ENCODE measurements around the gene RPRD2.

Gene RPRD2

GRCh38 chr1:150505431-150505830 is 141.5 kb downstream of the RPRD2 start:
- no peak for TF ChIP-seq GATA1 (IDR thresholded peaks at IDR 0.05; ENCODE audit: low read depth, low read length)
- TF ChIP-seq POLR2A (IDR thresholded peaks at IDR 0.05; ENCODE audit: low read length): no peak
- DNase-seq: no peak

GRCh38 chr1:150507912-150508864 is 144.2 kb downstream of the RPRD2 start, which contains the start of gene ECM1:
TSS of gene ECM1 (plus strand) at chr1:150508109. CDS start at chr1:150508210, 101 bp downstream.
- TF ChIP-seq GATA1 (IDR thresholded peaks at IDR 0.05; ENCODE audit: low read depth, low read length) (no peak), POLR2A (IDR thresholded peaks at IDR 0.05; ENCODE audit: low read length) (peak; percentile 12)
- peak in 1 of 2 experiments; percentile 61 for DNase-seq

- DNase-seq: no peak
- TF ChIP-seq POLR2A (IDR thresholded peaks at IDR 0.05; ENCODE audit: low read length) (no peak), GATA1 (IDR thresholded peaks at IDR 0.05; ENCODE audit: low read depth, low read length) (no peak)
These were observed 145.0 kb downstream of the RPRD2 start for GRCh38 chr1:150508982-150509381.

GRCh38 chr1:150511551-150511950 is 147.6 kb downstream of the RPRD2 start:
- DNase-seq: no peak
- TF ChIP-seq GATA1 (IDR thresholded peaks at IDR 0.05; ENCODE audit: low read depth, low read length): no peak
- no peak for TF ChIP-seq POLR2A (IDR thresholded peaks at IDR 0.05; ENCODE audit: low read length)

GRCh38 chr1:150511985-150512660 is 148.2 kb downstream of the RPRD2 start:
- DNase-seq: no peak
- no peak for TF ChIP-seq GATA1 (IDR thresholded peaks at IDR 0.05; ENCODE audit: low read depth, low read length)
- TF ChIP-seq POLR2A (IDR thresholded peaks at IDR 0.05; ENCODE audit: low read length): no peak

GRCh38 chr1:150512846-150513245 is 148.9 kb downstream of the RPRD2 start:
- no peak for DNase-seq
- TF ChIP-seq POLR2A (IDR thresholded peaks at IDR 0.05; ENCODE audit: low read length) (no peak), GATA1 (IDR thresholded peaks at IDR 0.05; ENCODE audit: low read depth, low read length) (no peak)

- peak; percentile 57 to 73 for DNase-seq
- TF ChIP-seq GATA1 (IDR thresholded peaks at IDR 0.05; ENCODE audit: low read depth, low read length): no peak
- no peak for TF ChIP-seq POLR2A (IDR thresholded peaks at IDR 0.05; ENCODE audit: low read length)
These were observed 149.4 kb downstream of the RPRD2 start for GRCh38 chr1:150513351-150513791.

GRCh38 chr1:150514260-150514659 is 150.3 kb downstream of the RPRD2 start:
- no peak for DNase-seq
- TF ChIP-seq GATA1 (IDR thresholded peaks at IDR 0.05; ENCODE audit: low read depth, low read length) (no peak), POLR2A (IDR thresholded peaks at IDR 0.05; ENCODE audit: low read length) (no peak)

- TF ChIP-seq GATA1 (IDR thresholded peaks at IDR 0.05; ENCODE audit: low read depth, low read length) (no peak), POLR2A (IDR thresholded peaks at IDR 0.05; ENCODE audit: low read length) (no peak)
- DNase-seq: no peak
These were observed 151.0 kb downstream of the RPRD2 start for GRCh38 chr1:150514913-150515327.

- TF ChIP-seq GATA1 (IDR thresholded peaks at IDR 0.05; ENCODE audit: low read depth, low read length): no peak
- TF ChIP-seq POLR2A (IDR thresholded peaks at IDR 0.05; ENCODE audit: low read length): peak; percentile 67
These were observed 151.5 kb downstream of the RPRD2 start, which contains the start of gene FALEC for GRCh38 chr1:150515328-150516049. TSS of gene FALEC (plus strand) at chr1:150515752.

GRCh38 chr1:150516050-150516591 is 152.2 kb downstream of the RPRD2 start:
- TF ChIP-seq GATA1 (IDR thresholded peaks at IDR 0.05; ENCODE audit: low read depth, low read length) (no peak), POLR2A (IDR thresholded peaks at IDR 0.05; ENCODE audit: low read length) (no peak)
- peak; percentile 27 to 39 for DNase-seq

More at GRCh38 chr1:150515328-150516049, 151.5 kb downstream of the RPRD2 start, which contains the start of gene FALEC:
- peak; percentile 95 to 97 for DNase-seq

GRCh38 chr1:150516616-150517015 is 152.7 kb downstream of the RPRD2 start:
- TF ChIP-seq POLR2A (IDR thresholded peaks at IDR 0.05; ENCODE audit: low read length): no peak
- no peak for TF ChIP-seq GATA1 (IDR thresholded peaks at IDR 0.05; ENCODE audit: low read depth, low read length)

More at GRCh38 chr1:150516616-150517015, 152.7 kb downstream of the RPRD2 start:
- no peak for DNase-seq
